Activated T-cell treated with anti-CD3 and anti-CD28 coated beads, Interleukin-2, amount 50 U/mL, for 4 hours (primary cell): Measurements from ENCODE around the gene FOXO1. TPM values are rescaled to one million over a fixed set of nuclear protein-coding genes. Genes with fewer than 3 reads are reported as not detected.

Experiments used
- ATAC-seq, 2 donors: fragments of 200-7000 bp; cut with Tn5 transposase; one replicate each; pipeline ENCODE4 v1.10.0; 2021
- DNase-seq: peaks from one replicate; pipeline ENCODE4 v3.0.0-alpha.2; 2020
- H3K27me3 Mint-ChIP-seq: one replicate; pipeline ENCODE4 v1.8.0; 2021; ENCODE audit warnings: low read depth, mixed read lengths
- H3K36me3 Mint-ChIP-seq: one replicate; pipeline ENCODE4 v1.8.0; 2022; ENCODE audit warnings: mixed read lengths; ENCODE audit not compliant: insufficient read depth
- H3K4me1 Mint-ChIP-seq: one replicate; pipeline ENCODE4 v1.8.0; 2021; ENCODE audit warnings: low read depth, mixed read lengths
- H3K4me3 Mint-ChIP-seq: one replicate; pipeline ENCODE4 v1.8.0; 2021; ENCODE audit warnings: mild to moderate bottlenecking, moderate library complexity, mixed read lengths
- H3K9me3 Mint-ChIP-seq: one replicate; pipeline ENCODE4 v1.8.0; 2021; ENCODE audit warnings: mixed read lengths
- total RNA-seq, 3 donors: library from RNA; stranded (reverse); gene quantifications; one replicate each; pipeline ENCODE4 v1.2.1, GENCODE V29; 2021

FOXO1 gene
- total RNA-seq, 3 donors from 2014 or later, result 61.1 to 64.0 (median 62.7) TPM

DNA sequence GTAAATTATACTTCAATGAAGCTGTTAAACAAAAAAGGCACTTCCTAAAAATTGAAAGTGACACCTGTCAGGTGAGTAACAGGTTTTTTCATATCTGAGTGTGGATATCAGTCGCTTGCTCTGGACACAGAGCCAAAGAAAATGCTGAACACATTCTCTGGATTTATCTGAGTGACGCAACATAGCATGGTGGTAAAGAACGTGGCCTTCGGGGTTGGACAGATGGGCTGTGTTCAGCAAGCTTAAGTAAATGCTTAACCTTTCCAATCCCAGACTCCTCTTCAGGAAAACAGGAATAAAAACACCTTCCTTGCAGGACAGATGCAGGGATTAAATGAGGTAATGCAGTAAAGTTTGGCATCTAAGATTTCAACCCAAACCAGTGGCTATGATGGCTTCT, 132.0 kb downstream of the FOXO1 start:
- H3K27me3 Mint-ChIP-seq, result no peaks in the 10 kb centered on the region
- ATAC-seq (no peak), DNase-seq (no peak)
- peaks cover 21% of the 10 kb centered on the region for H3K4me1 Mint-ChIP-seq
- no peaks in the 10 kb centered on the region for H3K9me3 Mint-ChIP-seq
- H3K4me3 Mint-ChIP-seq, result no peak overlapping the region
- H3K36me3 Mint-ChIP-seq, result no peaks in the 10 kb centered on the region

DNA sequence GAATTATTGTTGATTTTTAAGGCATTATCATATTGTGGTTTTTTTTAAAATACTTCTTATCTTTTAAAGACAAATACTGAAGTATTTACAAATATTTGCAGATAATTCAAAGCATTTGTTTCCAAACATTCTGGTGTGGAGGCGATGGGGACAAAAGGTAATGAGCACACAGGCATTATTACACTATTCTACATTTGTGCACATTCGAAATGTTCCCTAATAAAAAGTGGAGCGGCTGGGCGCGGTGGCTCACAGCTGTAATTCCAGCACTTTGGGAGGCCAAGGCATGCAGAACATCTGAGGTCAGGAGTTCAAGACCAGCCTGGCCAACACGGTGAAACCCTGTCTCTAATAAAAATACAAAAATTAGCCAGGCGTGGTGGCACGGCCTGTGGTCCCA, 133.4 kb downstream of the FOXO1 start:
- Mint-ChIP-seq H3K4me1 (peaks cover 20% of the 10 kb centered on the region), H3K36me3 (no peaks in the 10 kb centered on the region), H3K9me3 (peaks cover 2% of the 10 kb centered on the region), H3K4me3 (no peak overlapping the region), H3K27me3 (no peaks in the 10 kb centered on the region)
- ATAC-seq, result no peak
- no peak for DNase-seq

DNA sequence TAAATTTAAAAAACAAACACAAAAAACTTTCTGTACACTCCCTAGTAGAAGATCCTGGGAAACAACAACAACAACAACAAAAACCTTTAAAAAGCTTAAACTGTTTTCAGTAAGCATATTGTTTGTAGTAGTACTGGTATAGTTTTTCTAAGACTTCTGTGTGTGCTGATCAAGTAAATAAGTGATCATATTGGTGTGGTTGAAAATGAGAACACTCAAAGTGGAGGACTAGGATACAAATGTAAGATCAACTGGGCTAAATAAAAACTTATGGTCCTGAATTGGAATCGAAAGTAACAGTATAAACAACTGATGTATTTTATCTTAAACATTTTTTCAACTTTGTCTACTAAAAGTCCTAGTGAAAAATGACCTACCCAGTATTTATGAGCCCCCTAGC, 135.5 kb downstream of the FOXO1 start:
- peak overlapping the region; percentile 2 for H3K4me3 Mint-ChIP-seq
- peaks cover 22% of the 10 kb centered on the region for H3K4me1 Mint-ChIP-seq
- no peaks in the 10 kb centered on the region for H3K27me3 Mint-ChIP-seq
- no peak for DNase-seq
- peaks cover 13% of the 10 kb centered on the region for H3K9me3 Mint-ChIP-seq
- no peak for ATAC-seq
- peaks cover 2% of the 10 kb centered on the region for H3K36me3 Mint-ChIP-seq

DNA sequence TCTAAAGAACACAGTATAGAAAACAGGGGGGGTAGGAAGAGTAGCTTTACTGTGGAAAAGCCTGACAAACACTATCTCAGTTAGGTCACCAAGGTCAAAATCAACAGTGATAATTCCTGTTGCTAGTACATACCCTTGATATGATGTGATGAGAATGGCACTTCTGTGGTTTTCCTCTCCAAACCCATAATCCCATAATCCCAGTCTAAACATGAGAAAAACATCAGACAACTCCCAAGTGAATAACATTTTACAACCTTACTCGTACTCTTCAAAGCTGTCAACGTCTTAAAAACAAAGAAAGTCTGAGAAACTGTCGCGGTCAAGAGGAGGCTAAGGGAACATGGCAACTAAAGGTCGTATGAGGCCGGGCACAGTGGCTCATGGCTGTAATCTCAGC, 137.6 kb downstream of the FOXO1 start:
- DNase-seq (no peak), ATAC-seq (no peak)
- Mint-ChIP-seq H3K27me3 (no peaks in the 10 kb centered on the region), H3K9me3 (peaks cover 13% of the 10 kb centered on the region), H3K36me3 (peaks cover 2% of the 10 kb centered on the region), H3K4me3 (no peak overlapping the region), H3K4me1 (peaks cover 29% of the 10 kb centered on the region)

DNA sequence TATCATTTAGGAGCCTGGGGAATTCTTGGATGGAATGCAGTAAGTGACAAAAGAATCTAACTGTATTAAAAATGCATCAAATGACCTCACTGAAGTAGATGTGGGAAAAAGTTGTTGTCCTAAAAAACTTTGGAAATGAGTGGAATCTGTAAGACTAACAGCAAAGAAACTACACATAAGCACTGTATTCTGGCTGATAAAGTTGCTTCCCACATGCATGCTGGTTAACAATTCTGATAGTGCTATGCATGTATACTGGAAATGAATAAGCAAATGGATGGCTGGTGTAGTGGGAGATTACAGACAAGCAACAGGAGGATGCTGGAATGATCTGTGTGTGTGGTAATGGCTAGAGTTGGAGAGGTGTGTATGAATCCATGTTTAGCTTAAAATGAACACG, 138.5 kb downstream of the FOXO1 start:
- DNase-seq (no peak), ATAC-seq (no peak)
- Mint-ChIP-seq H3K36me3 (peaks cover 2% of the 10 kb centered on the region), H3K4me1 (peaks cover 29% of the 10 kb centered on the region), H3K4me3 (no peak overlapping the region), H3K27me3 (no peaks in the 10 kb centered on the region), H3K9me3 (peaks cover 13% of the 10 kb centered on the region)

DNA sequence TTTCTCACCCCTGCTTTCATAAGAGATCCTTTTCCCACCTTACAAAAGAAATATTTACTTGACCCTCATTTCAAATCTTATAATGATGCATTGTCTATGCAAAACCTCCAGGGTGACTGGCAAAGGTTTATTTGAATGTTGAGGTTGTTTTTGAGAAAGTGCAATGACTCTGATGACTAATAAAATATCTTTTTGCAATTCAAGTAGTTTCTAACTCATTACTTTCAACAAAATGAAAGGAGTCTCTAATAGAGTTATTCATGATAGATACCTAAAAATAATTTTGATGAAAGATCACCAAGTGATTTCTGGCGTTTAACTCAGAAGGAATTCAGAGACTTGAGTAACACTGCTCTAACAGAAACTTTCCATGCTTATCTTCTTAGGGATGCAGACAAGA, 144.2 kb downstream of the FOXO1 start:
- DNase-seq (no peak), ATAC-seq (no peak)
- Mint-ChIP-seq H3K27me3 (no peaks in the 10 kb centered on the region), H3K9me3 (peaks cover 4% of the 10 kb centered on the region), H3K4me3 (no peak overlapping the region), H3K36me3 (peaks cover 4% of the 10 kb centered on the region), H3K4me1 (peaks cover 53% of the 10 kb centered on the region)

DNA sequence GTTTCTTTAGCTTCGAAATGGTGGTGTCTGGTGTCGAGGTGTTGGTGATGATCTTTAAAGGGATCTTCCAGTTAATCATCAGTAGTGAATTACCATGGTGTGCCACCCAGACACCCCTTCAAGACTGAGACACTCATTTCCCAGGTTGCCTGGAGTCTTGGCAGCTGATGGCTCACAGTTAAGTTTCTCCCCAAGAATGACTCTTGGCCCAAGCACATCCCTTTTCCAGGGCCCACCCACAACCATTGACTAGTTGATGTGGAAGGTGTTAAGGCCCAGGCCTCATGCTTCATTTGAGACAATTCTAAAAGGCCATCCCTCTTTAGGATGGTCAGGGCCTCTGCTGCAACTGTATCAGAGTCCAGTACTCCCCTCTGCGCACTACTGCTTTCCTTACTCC, 145.5 kb downstream of the FOXO1 start:
- DNase-seq, result no peak
- H3K27me3 Mint-ChIP-seq, result no peaks in the 10 kb centered on the region
- H3K4me3 Mint-ChIP-seq, result no peak overlapping the region
- H3K36me3 Mint-ChIP-seq, result peaks cover 2% of the 10 kb centered on the region
- no peak for ATAC-seq
- H3K9me3 Mint-ChIP-seq, result no peaks in the 10 kb centered on the region
- H3K4me1 Mint-ChIP-seq, result peaks cover 62% of the 10 kb centered on the region

DNA sequence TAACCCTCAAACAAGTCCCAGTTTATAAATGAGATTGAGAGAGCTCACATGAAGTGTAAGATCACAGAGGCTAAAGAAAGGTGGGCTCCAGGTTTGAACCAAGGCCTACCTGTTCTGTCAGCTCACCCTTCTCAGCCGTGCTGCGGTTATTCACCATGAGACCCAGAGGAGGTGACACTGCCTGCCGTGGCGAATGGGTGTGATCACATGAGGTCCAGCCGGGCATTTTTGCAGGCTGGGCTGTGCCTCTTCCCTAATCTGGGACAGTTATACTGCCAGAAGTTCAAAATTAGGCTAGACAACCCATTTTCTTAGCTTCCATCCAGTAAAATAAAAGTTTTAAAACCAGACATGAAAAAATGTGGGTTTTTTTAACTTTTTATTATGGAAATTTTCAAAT, 146.8 kb downstream of the FOXO1 start:
- no peaks in the 10 kb centered on the region for H3K9me3 Mint-ChIP-seq
- peaks cover 2% of the 10 kb centered on the region for H3K36me3 Mint-ChIP-seq
- DNase-seq (no peak), ATAC-seq (no peak)
- no peaks in the 10 kb centered on the region for H3K27me3 Mint-ChIP-seq
- H3K4me3 Mint-ChIP-seq, result no peak overlapping the region
- peaks cover 58% of the 10 kb centered on the region for H3K4me1 Mint-ChIP-seq

DNA sequence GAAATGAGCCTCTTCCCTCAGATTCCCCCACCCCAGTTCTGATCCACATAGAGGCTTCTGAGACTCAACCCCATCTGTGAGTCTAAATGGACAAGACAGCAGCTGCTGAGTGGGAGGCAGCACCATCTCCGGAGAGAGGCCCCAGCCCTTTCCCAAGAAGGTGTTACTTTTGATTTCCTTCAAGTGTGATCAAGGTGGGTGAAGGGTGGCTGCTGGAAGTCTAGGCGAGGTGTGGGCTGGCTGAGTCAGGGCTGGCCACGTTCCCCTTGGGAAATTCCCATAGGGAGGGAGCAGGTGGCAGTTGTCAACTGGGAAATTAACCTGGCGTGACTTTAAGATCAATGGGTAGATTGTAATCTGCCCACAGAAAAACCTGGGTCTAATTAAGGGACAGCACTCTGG, 148.0 kb downstream of the FOXO1 start:
- H3K27me3 Mint-ChIP-seq, result no peaks in the 10 kb centered on the region
- H3K4me1 Mint-ChIP-seq, result peaks cover 63% of the 10 kb centered on the region
- H3K9me3 Mint-ChIP-seq, result no peaks in the 10 kb centered on the region
- DNase-seq (peak; percentile 38), ATAC-seq (peak; percentile 76 to 78)
- peaks cover 4% of the 10 kb centered on the region for H3K36me3 Mint-ChIP-seq
- H3K4me3 Mint-ChIP-seq, result peak overlapping the region; percentile 66

DNA sequence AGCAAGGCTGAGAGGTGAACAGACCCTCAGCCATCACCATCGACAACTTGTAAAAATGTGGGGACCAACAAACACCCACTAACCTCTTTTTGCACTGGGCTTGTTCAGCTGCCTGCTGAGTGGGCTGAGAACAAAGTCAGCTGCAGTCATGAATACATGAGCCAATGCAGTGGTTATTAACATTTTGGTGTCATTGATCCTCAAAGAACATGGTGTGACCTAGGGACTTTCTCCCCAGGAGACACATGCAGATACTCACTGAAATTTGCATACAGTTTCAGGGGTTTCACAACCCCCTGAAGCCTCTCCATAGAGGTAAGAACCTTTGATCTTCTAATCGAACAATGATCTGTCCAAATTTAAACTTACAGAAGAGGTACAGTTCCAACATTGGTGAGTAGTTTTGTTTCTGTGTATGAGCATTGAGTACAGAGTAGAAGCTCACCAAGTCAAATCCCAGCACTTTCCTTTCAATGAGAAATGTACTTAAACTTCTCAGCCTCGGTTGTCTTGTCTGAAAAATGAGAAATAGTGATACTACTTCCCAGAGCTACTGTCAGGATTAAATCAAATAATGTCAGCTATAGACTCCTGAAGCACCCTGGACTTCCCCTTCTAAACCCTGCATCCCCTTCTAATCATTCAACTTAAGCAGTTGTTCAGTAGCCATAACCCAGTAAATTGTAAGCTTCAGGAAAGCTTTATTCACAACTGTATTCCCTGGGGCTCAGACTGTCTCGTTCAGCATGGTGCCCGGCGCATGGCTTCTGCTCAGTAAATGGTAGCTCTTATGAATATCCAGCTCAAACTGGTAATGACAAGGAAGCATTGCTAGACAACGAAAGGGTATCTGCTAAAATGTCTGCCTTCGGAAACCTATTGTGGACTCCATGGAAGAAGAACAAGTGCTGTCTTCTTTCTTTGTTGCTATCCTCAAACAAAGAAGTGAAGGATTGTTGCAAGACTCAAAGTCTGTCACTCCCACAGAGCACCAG, 148.7 kb downstream of the FOXO1 start:
- ATAC-seq (peak; percentile 63 to 68), DNase-seq (no peak)
- H3K9me3 Mint-ChIP-seq, result no peaks in the 10 kb centered on the region
- peaks cover 4% of the 10 kb centered on the region for H3K36me3 Mint-ChIP-seq
- H3K27me3 Mint-ChIP-seq, result no peaks in the 10 kb centered on the region
- peak overlapping the region; percentile 66 for H3K4me3 Mint-ChIP-seq
- H3K4me1 Mint-ChIP-seq, result peaks cover 69% of the 10 kb centered on the region

DNA sequence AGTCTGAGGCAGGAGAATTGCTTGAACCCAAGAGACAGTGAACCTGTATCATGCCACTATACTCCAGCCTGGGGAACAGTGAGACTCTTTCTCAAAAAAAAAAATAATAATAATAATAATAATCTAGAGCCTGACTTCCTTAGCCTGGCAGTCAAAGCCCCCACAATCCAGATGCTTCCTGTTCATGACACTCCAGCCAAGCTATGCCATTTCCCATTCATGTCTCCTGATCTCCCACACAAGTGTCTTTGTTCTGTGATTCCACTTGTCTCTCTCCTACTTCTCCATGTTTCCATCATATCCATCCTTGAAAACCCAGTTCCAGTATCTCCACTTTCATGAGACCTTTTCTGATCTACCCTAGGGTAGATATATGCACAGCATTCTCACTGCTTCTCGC, 150.7 kb downstream of the FOXO1 start:
- ATAC-seq, result no peak
- H3K9me3 Mint-ChIP-seq, result no peaks in the 10 kb centered on the region

DNA sequence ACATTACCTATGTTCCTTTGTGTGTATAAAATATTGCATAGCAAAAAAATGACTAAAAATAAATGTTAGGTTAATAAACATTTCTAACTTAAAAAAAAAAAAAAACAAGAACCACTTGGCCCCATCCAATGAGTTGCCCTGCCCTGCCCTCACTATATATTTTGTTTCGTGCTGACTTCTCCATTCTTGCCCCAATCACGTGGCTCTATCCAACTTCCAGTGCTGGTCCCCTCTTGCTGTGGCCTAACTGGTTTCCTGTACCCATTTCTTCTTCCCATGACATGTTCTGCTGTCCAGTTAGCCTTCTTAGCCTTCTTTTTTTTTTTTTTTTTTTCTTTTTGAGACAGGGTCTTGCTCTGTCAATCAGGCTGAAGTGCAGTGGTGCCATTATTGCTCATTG, 151.6 kb downstream of the FOXO1 start:
- ATAC-seq (no peak), DNase-seq (no peak)
- Mint-ChIP-seq H3K9me3 (no peaks in the 10 kb centered on the region), H3K36me3 (peaks cover 2% of the 10 kb centered on the region), H3K27me3 (no peaks in the 10 kb centered on the region), H3K4me3 (no peak overlapping the region), H3K4me1 (peaks cover 54% of the 10 kb centered on the region)

More for the DNA sequence above, 150.7 kb downstream of the FOXO1 start:
- Mint-ChIP-seq H3K27me3 (no peaks in the 10 kb centered on the region), H3K36me3 (peaks cover 2% of the 10 kb centered on the region), H3K4me1 (peaks cover 57% of the 10 kb centered on the region), H3K4me3 (no peak overlapping the region)
- DNase-seq, result no peak

DNA sequence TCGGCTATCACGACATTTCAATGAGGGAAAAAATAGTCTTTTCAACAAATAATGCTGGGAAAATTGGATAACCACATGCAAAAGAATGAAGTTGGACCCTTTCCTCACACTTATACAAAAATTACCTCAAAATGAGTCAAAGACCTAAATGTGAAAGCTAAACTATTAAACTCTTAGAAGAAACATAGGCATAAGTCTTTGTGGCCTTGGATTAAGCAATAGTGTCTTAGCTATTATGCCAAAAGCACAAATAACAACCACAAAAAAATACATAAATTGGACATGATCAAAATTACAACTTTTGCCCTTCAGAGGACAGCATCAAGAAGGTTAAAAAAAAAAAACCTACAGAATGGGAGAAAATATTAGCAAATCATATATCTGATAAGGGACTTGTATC, 156.6 kb downstream of the FOXO1 start:
- no peak for DNase-seq
- H3K36me3 Mint-ChIP-seq, result peaks cover 2% of the 10 kb centered on the region
- H3K4me3 Mint-ChIP-seq, result no peak overlapping the region
- no peak for ATAC-seq
- H3K4me1 Mint-ChIP-seq, result peaks cover 58% of the 10 kb centered on the region
- no peaks in the 10 kb centered on the region for H3K9me3 Mint-ChIP-seq
- no peaks in the 10 kb centered on the region for H3K27me3 Mint-ChIP-seq

DNA sequence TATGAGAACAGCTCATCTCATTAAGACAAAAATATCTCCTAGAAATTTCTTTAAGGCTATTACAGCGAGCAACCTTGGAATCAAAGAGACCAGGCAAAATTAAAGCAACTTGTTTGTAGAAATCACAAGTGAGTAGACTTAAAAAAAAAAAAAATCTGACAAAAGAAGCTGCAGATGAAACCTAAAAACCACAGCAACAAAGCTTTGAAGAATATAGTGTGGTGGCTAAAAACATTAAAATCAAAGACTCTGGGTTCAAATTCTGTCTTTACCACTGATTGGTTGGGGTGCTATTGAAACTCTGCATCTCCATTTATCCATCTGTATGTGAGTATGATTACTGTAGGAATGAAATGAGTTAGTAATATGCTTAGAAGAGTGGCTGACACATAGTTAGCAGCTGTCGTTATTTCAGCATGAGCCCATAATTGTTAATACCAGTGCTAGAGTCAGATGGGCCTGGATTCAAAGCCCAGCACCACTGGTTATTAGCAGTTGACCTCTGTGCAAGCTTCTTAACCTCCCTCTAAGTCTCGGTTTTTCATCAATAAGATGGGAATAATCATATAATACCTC, 157.6 kb downstream of the FOXO1 start:
- Mint-ChIP-seq H3K36me3 (no peaks in the 10 kb centered on the region), H3K4me3 (no peak overlapping the region), H3K9me3 (no peaks in the 10 kb centered on the region), H3K4me1 (peaks cover 53% of the 10 kb centered on the region), H3K27me3 (no peaks in the 10 kb centered on the region)
- ATAC-seq, result peak in 1 of 2 donors; percentile 45
- no peak for DNase-seq

DNA sequence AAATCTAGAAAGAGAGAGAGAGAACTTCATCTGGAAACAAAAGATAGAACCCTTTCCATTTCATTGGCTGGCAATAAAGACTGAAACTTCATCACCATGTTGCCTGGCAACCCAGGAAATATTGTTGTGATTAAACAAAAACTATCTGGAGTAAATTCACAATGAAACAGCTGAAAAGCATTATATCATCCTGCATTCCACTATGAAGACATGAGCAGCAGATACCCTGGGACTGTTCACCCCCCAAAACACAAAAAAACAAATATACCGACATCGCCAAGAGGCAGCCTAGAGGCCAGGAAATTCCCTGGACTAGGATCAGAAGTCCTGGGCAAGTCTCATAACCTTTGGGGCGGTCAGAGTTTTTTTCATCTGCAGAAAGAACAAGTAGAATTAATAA, 158.3 kb downstream of the FOXO1 start:
- no peaks in the 10 kb centered on the region for H3K36me3 Mint-ChIP-seq
- peak in 1 of 2 donors; percentile 14 for ATAC-seq
- no peaks in the 10 kb centered on the region for H3K9me3 Mint-ChIP-seq
- no peak for DNase-seq
- no peaks in the 10 kb centered on the region for H3K27me3 Mint-ChIP-seq
- no peak overlapping the region for H3K4me3 Mint-ChIP-seq
- H3K4me1 Mint-ChIP-seq, result peaks cover 48% of the 10 kb centered on the region
